A673 (cell line): Measurements from ENCODE around the gene LAMA3.

Experiments
- EZH2 ChIP-seq: fragments of 200-600 bp; sonication (generic); IDR thresholded peaks from 2 replicates; pipeline ENCODE4 v1.6.1; 2017; ENCODE audit warnings: borderline replicate concordance, low read depth, mild to moderate bottlenecking, mixed read lengths, antibody characterized with exemption, low read length; ENCODE audit not compliant: poor library complexity, severe bottlenecking
- TF ChIP-seq, protein P1 (sequence below): fragments of 300-800, 200-600 bp; sonication (generic); conservative IDR thresholded peaks from 2 replicates; pipeline ENCODE4 v1.5.1; 2017; ENCODE audit warnings: low read depth, mild to moderate bottlenecking, antibody characterized with exemption, low read length, moderate library complexity, mixed read lengths

DNA sequence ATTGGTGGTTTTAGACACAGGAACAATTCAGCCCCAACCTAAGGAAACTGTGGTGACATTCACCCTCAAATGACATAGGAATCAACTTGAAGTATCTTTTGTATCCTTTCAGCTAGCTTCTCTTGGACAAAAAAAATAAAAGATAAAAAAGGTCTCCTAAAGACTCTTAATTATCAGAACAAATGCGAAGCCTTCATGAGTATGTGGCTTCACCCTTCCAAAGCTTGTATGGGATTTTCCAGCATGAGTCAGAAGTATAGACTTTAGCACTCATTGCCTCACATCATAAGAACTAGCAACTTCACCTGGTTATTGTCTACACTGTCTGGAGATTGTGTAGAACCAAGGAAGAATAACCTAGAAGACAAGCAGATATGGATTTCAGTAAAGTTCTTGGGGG, 135.4 kb downstream of the LAMA3 start:
- TF ChIP-seq, protein P1, sequence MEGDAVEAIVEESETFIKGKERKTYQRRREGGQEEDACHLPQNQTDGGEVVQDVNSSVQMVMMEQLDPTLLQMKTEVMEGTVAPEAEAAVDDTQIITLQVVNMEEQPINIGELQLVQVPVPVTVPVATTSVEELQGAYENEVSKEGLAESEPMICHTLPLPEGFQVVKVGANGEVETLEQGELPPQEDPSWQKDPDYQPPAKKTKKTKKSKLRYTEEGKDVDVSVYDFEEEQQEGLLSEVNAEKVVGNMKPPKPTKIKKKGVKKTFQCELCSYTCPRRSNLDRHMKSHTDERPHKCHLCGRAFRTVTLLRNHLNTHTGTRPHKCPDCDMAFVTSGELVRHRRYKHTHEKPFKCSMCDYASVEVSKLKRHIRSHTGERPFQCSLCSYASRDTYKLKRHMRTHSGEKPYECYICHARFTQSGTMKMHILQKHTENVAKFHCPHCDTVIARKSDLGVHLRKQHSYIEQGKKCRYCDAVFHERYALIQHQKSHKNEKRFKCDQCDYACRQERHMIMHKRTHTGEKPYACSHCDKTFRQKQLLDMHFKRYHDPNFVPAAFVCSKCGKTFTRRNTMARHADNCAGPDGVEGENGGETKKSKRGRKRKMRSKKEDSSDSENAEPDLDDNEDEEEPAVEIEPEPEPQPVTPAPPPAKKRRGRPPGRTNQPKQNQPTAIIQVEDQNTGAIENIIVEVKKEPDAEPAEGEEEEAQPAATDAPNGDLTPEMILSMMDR: no peak
- TF ChIP-seq EZH2: no peak
